Progenitor cell of endocrine pancreas (in vitro differentiated cells): ENCODE data around the gene DUOX2. TPM values are rescaled to one million over a fixed set of nuclear protein-coding genes. Genes with fewer than 3 reads are reported as not detected.

Experiments used
- DNase-seq: peaks from one replicate; pipeline ENCODE4 v3.0.0; 2021; ENCODE audit warnings: low spot score; ENCODE audit not compliant: unreplicated experiment
- H3K27ac Mint-ChIP-seq: 2 replicates; pipeline ENCODE4 v1.8.0; 2021; ENCODE audit warnings: mild to moderate bottlenecking, moderate library complexity, mixed read lengths
- H3K27me3 Mint-ChIP-seq: 2 replicates; pipeline ENCODE4 v1.8.0; 2021; ENCODE audit warnings: mixed read lengths
- H3K36me3 Mint-ChIP-seq: 2 replicates; pipeline ENCODE4 v1.8.0; 2022; ENCODE audit warnings: mixed read lengths; ENCODE audit not compliant: insufficient read depth
- H3K4me1 Mint-ChIP-seq: 2 replicates; pipeline ENCODE4 v1.8.0; 2021; ENCODE audit warnings: low read depth, mixed read lengths
- H3K4me3 Mint-ChIP-seq: 2 replicates; pipeline ENCODE4 v1.8.0; 2021; ENCODE audit warnings: low read depth, mild to moderate bottlenecking, moderate library complexity, mixed read lengths
- H3K9me3 Mint-ChIP-seq: 2 replicates; pipeline ENCODE4 v1.8.0; 2021; ENCODE audit warnings: low read depth, mixed read lengths
- total RNA-seq: library from RNA; stranded (reverse); gene quantifications from 2 replicates; pipeline ENCODE4 v1.2.1, GENCODE V29; 2021
- TF ChIP-seq, protein P1 (sequence below): fragments of 200-600 bp; sonication (generic); IDR thresholded peaks from one replicate; pipeline ENCODE4 v1.5.0; 2021; ENCODE audit warnings: antibody characterized with exemption, mild to moderate bottlenecking; ENCODE audit not compliant: unreplicated experiment

Gene DUOX2
- total RNA-seq, 1 donor from 2014 or later, result 0.53 TPM

DNA sequence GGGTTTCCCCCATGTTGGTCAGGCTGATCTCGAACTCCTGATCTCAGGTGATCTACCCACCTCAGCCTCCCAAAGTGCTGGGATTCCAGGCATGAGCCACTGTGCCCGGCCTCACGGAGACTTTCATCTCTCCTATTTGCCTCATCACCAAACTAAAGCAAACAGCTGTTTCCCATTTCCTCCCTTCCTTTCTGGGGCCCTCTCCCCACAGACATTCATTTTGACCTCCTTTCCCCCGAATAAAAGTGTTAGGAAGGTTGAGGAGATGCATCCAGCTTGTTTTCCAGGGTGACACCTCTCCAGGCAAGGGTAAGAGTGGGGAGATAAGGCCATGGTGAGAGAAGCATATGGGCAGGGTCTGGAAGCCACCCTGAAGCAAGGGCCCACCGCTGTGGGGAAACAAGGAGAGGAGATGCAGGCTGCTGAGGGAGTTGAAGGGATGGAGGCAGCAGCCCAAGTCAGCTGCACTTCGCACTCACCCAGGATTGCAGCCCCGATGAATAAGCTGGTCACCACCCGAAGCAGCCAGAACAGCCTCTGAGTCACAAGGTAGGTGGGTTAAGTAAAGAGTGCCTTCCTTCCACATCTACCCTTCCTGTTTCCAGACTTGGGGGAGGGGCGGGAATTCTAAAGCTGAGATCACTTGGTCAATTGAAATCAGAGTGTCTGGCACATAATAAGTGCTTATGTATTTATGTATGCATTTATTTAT, 7.9 kb upstream of the DUOX2 start:
- Mint-ChIP-seq H3K27ac (no peak overlapping the region), H3K36me3 (no peaks in the 10 kb centered on the region), H3K27me3 (peaks cover 64% of the 10 kb centered on the region), H3K4me3 (no peak overlapping the region), H3K9me3 (no peaks in the 10 kb centered on the region), H3K4me1 (peaks cover 1% of the 10 kb centered on the region)
- DNase-seq, result no peak
- TF ChIP-seq, protein P1, sequence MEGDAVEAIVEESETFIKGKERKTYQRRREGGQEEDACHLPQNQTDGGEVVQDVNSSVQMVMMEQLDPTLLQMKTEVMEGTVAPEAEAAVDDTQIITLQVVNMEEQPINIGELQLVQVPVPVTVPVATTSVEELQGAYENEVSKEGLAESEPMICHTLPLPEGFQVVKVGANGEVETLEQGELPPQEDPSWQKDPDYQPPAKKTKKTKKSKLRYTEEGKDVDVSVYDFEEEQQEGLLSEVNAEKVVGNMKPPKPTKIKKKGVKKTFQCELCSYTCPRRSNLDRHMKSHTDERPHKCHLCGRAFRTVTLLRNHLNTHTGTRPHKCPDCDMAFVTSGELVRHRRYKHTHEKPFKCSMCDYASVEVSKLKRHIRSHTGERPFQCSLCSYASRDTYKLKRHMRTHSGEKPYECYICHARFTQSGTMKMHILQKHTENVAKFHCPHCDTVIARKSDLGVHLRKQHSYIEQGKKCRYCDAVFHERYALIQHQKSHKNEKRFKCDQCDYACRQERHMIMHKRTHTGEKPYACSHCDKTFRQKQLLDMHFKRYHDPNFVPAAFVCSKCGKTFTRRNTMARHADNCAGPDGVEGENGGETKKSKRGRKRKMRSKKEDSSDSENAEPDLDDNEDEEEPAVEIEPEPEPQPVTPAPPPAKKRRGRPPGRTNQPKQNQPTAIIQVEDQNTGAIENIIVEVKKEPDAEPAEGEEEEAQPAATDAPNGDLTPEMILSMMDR, result no peak

DNA sequence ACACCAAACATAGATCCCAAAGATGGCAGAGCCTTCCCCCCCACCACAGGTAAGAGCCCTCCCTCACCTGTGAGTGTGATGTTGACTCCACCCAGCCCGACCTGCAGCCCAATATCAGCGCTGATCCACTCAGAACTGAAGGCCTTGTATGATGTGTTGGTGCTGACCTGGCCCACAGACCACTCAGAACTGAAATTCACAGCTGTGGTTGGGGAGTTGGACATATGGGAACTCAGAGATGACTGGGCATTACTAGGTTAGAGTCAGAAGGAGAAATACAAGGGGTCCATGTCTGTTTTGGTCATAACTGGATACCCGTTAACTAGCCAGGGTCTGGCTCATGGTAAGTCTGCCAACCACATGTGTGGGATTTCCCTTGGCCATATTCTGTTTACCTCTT, 7.0 kb upstream of the DUOX2 start:
- TF ChIP-seq, protein P1, result no peak
- peaks cover 63% of the 10 kb centered on the region for H3K27me3 Mint-ChIP-seq
- no peaks in the 10 kb centered on the region for H3K9me3 Mint-ChIP-seq
- H3K4me1 Mint-ChIP-seq, result peaks cover 1% of the 10 kb centered on the region
- H3K27ac Mint-ChIP-seq, result no peak overlapping the region
- H3K36me3 Mint-ChIP-seq, result no peaks in the 10 kb centered on the region
- H3K4me3 Mint-ChIP-seq, result no peak overlapping the region
- no peak for DNase-seq

DNA sequence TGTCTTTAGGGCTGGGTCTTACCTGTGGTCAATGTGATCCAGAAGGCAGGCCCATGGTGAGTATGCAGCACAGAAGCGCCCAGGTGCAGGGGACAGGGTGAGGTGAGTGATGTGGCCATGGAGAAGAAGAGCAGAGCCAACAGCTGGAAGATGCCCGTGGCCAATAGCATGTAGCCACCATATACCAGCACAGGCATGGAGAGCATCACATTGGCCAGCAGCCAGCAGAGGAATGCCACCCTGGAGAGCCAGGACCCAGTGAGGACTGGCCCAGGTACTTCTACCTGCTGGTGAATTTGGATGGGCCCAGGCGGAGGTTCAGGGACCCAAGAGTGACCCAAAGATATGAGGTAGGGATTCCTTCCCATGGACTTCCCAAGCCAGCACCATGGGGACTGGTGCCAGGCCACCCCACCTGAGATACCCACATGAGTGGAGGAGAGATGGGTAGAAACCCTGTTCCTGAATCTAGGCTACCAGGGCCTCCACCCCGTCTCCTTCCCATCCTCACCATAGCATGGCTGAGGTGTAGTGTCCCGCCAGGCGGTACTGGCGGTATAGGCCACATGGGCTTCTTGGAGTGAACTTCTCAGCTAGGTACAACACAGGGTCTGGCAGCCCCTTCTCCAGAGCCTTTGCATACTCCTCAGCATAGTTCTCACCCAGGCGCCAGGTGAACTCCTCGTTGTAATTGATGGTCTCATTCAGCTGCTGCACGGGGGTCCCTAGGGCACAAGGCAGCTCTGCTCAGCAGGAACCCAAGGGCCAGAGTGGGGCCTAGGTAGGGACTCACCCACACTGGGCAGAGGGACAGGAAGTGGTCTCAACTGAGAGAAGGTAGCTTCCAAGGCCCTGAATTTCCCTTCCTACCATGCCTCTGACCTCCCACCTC, 6.4 kb upstream of the DUOX2 start:
- Mint-ChIP-seq H3K27me3 (peaks cover 63% of the 10 kb centered on the region), H3K4me3 (no peak overlapping the region), H3K4me1 (peaks cover 1% of the 10 kb centered on the region), H3K36me3 (no peaks in the 10 kb centered on the region), H3K27ac (no peak overlapping the region), H3K9me3 (no peaks in the 10 kb centered on the region)
- no peak for DNase-seq
- TF ChIP-seq, protein P1, result no peak

DNA sequence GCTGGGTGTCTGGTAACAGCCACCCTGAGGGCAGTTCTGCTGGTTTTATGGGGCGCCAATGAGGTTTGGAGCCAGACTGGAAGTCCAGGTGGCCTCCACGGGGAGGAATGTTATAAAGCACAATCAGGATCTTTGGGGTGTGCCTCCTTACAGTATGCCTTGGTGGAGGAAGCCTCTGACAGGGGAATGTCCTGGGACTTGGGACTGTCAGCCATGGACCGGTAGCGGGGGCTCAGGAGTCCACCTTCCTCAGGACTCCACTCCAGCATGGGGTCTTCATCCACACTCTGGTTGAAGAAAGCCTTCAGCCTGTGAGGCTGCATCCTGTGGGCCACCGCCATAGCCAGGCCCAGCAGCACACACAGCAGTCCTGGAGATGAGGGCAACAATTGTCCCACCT, 5.0 kb upstream of the DUOX2 start:
- H3K4me3 Mint-ChIP-seq, result no peak overlapping the region
- H3K27ac Mint-ChIP-seq, result no peak overlapping the region
- H3K27me3 Mint-ChIP-seq, result peaks cover 67% of the 10 kb centered on the region

DNA sequence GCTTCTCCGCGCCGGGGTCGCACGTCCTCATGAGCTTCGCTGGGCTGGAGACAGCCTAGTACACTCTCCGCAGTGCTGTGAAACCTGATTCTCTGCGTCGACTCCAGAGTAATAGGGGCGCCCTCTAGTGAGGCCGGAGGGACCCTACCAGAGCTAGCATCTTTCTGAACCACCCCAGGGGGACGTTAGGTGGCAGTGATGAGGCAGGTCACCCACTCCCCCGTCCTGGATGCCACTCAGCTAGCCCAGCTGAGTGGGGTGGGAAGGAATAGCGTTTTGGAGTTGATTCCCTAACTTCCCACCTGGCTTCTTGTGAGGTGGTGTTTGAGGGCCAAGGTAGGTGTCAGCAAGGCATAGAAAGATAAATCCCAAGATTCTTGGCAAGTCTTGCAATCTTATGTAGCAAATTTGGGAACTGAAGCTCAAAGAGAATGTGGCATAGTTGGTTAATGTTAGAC, 4.2 kb upstream of the DUOX2 start:
- peaks cover 67% of the 10 kb centered on the region for H3K27me3 Mint-ChIP-seq
- peak; percentile 84 for DNase-seq
- H3K27ac Mint-ChIP-seq, result peak overlapping the region; percentile 56
- H3K9me3 Mint-ChIP-seq, result no peaks in the 10 kb centered on the region
- TF ChIP-seq, protein P1, result peak; percentile 99
- H3K4me3 Mint-ChIP-seq, result no peak overlapping the region
- no peaks in the 10 kb centered on the region for H3K36me3 Mint-ChIP-seq
- peaks cover 9% of the 10 kb centered on the region for H3K4me1 Mint-ChIP-seq

More for the DNA sequence above, 5.0 kb upstream of the DUOX2 start:
- Mint-ChIP-seq H3K4me1 (peaks cover 5% of the 10 kb centered on the region), H3K36me3 (no peaks in the 10 kb centered on the region), H3K9me3 (no peaks in the 10 kb centered on the region)
- no peak for DNase-seq
- TF ChIP-seq, protein P1, result no peak
